ENCODE results near the gene ADRM1. TPM values are rescaled to one million over a fixed set of nuclear protein-coding genes. Genes with fewer than 3 reads are reported as not detected.

ADRM1 gene
- total RNA-seq, 1 experiment from 2014 or later, result 160 TPM

DNA sequence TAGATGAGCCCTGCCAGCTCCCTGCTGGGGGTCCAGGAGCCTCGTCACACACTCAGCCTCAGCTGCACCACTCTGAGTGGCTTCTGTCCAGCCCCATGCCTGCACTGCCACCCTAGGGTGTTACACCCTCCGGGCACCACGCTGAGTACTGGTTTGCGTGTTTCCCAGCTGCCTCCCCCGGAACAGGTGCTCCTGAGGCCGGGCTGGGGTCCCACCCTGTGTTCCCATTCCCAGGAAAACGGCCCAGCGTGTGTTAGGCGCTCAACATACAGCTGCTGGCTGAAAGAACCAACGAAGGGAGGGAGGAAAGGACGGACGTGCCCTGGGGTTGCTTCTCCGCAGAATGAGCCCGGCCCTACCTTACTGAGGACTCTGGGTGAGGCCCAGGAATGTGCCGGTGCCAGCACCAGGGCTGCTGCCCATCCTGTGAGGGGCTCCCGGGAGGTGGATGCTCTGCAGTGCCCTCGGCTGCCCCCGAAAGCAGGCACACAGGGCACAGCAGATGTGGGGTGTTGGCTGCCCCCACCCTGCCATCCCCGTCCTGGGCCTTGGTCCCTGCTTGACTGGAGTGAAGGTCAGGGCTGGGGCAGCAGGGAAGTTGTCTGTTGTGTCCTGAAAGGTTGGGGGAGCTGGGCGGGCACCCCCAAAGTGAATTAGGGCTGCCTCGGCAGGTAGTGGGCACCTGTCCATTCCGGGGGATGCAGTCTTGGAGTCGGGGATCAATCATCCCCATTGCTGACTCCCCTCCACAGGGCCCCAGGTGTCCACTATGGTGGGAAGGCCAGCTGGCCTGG lies 48.0 kb downstream of the ADRM1 start:
- Mint-ChIP-seq H3K27ac (no peak overlapping the region), H3K36me3 (peaks cover 43% of the 10 kb centered on the region), H3K9me3 (peaks cover 9% of the 10 kb centered on the region), H3K27me3 (ENCODE audit: low read depth) (no peaks in the 10 kb centered on the region), H3K4me1 (peaks cover 4% of the 10 kb centered on the region), H3K4me3 (no peak overlapping the region)
- DNase-seq (ENCODE audit: low spot score), result no peak
- POLR2A ChIA-PET, result no interaction called here
- ATAC-seq, result no peak
- no peak for TF ChIP-seq ZNF423 (CRISPR knock-in tag; IDR thresholded peaks at IDR 0.05)
- CTCF ChIA-PET, result interaction anchor here (1.0 to 3.2 kb wide), 4 partner anchors 13 to 32 kb away, joined by 3 to 14 read pairs (median 5); no protein-coding TSS in a partner anchor

- DNase-seq (ENCODE audit: low spot score) (no peak), ATAC-seq (no peak)
- H3K9me3 Mint-ChIP-seq, result peaks cover 9% of the 10 kb centered on the region
- H3K27ac Mint-ChIP-seq, result no peak overlapping the region
- peaks cover 9% of the 10 kb centered on the region for H3K4me1 Mint-ChIP-seq
- TF ChIP-seq ZNF317 (CRISPR knock-in tag; IDR thresholded peaks at IDR 0.05; ENCODE audit: borderline replicate concordance, low read depth) (no peak), FOXP1 (CRISPR knock-in tag; IDR thresholded peaks at IDR 0.05; ENCODE audit: borderline replicate concordance) (no peak), GTF2I (CRISPR knock-in tag; conservative IDR thresholded peaks at IDR 0.05) (no peak), GABPB1 (CRISPR knock-in tag; IDR thresholded peaks at IDR 0.05) (no peak), ATF1 (CRISPR knock-in tag; IDR thresholded peaks at IDR 0.05) (no peak)
- TF ChIP-seq, protein P1, sequence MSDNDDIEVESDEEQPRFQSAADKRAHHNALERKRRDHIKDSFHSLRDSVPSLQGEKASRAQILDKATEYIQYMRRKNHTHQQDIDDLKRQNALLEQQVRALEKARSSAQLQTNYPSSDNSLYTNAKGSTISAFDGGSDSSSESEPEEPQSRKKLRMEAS (CRISPR knock-in tag; IDR thresholded peaks at IDR 0.05), result no peak
- TF ChIP-seq, protein P2, sequence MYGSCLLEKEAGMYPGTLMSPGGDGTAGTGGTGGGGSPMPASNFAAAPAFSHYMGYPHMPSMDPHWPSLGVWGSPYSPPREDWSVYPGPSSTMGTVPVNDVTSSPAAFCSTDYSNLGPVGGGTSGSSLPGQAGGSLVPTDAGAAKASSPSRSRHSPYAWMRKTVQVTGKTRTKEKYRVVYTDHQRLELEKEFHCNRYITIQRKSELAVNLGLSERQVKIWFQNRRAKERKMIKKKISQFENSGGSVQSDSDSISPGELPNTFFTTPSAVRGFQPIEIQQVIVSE (CRISPR knock-in tag; IDR thresholded peaks at IDR 0.05; ENCODE audit: borderline replicate concordance), result no peak
- H3K36me3 Mint-ChIP-seq, result peaks cover 42% of the 10 kb centered on the region
- ChIA-PET POLR2A (no interaction called here), CTCF (no interaction called here)
- H3K4me3 Mint-ChIP-seq, result no peak overlapping the region
- H3K27me3 Mint-ChIP-seq (ENCODE audit: low read depth), result no peaks in the 10 kb centered on the region
Measured at GRCh38 chr20:62351469-62352401, 48.9 kb downstream of the ADRM1 start.

DNA sequence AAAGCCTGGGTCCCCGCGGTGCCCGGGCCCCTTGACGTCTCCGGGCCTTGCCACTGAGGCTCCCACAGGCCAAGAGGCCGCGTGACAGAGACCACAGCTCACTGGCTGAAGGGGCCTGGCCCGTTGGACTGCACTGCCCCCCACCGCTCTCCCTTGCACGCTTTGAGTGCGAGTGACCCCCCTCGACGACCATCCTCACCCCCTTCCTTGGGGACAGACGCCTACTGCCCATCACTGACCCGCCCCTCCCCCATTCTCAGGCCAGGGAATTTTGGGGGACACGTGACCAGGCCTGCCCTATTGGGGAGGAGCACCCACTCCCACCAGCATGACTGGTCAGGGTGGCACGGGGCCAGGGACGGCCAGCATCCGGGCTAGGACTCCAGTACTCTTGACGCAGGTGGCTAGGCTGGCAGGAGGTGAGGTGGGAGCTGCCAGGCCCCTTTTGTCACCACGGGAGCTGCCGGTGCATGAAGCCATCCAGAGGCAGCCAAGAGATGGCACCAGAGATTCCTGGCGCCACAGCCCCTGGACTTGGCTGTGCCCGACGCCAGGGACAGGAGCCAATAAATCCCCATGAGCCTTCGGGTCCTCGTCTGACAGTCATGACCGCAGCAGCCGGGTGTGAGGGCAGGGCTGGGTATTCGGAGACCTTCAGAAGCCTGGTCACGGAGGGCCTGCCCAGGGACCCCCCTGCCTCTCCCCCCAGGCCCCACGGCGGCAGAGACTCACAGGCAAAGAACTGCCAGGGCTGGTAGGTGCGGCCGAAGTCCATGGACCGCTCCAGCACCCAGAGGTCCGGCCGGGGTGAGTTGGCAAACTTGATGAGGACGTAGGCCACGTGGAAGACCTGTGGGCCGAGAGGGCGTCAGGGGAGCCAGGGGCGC lies 49.8 kb downstream of the ADRM1 start:
- Mint-ChIP-seq H3K4me3 (no peak overlapping the region), H3K27me3 (ENCODE audit: low read depth) (no peaks in the 10 kb centered on the region), H3K9me3 (peaks cover 9% of the 10 kb centered on the region), H3K36me3 (peaks cover 35% of the 10 kb centered on the region), H3K27ac (no peak overlapping the region), H3K4me1 (peaks cover 9% of the 10 kb centered on the region)
- no peak for ATAC-seq
- no peak for DNase-seq (ENCODE audit: low spot score)
- ChIA-PET POLR2A (no interaction called here), CTCF (interaction anchor here (1.0 to 1.3 kb wide), 3 partner anchors 11 to 30 kb away, joined by 3 to 4 read pairs (median 3); no protein-coding TSS in a partner anchor)
- TF ChIP-seq, protein P3, sequence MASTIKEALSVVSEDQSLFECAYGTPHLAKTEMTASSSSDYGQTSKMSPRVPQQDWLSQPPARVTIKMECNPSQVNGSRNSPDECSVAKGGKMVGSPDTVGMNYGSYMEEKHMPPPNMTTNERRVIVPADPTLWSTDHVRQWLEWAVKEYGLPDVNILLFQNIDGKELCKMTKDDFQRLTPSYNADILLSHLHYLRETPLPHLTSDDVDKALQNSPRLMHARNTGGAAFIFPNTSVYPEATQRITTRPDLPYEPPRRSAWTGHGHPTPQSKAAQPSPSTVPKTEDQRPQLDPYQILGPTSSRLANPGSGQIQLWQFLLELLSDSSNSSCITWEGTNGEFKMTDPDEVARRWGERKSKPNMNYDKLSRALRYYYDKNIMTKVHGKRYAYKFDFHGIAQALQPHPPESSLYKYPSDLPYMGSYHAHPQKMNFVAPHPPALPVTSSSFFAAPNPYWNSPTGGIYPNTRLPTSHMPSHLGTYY (CRISPR knock-in tag; IDR thresholded peaks at IDR 0.05), result no peak
- TF ChIP-seq CREB1 (CRISPR knock-in tag; IDR thresholded peaks at IDR 0.05) (no peak), MYBL2 (CRISPR knock-in tag; IDR thresholded peaks at IDR 0.05) (no peak), NFE2L1 (CRISPR knock-in tag; IDR thresholded peaks at IDR 0.05) (no peak), SMAD4 (CRISPR knock-in tag; IDR thresholded peaks at IDR 0.05) (no peak), ZBTB43 (CRISPR knock-in tag; IDR thresholded peaks at IDR 0.05) (no peak), ATF1 (CRISPR knock-in tag; IDR thresholded peaks at IDR 0.05) (no peak), SOX15 (CRISPR knock-in tag; IDR thresholded peaks at IDR 0.05) (no peak), AR (CRISPR knock-in tag; IDR thresholded peaks at IDR 0.05) (no peak)
- TF ChIP-seq, protein P4, sequence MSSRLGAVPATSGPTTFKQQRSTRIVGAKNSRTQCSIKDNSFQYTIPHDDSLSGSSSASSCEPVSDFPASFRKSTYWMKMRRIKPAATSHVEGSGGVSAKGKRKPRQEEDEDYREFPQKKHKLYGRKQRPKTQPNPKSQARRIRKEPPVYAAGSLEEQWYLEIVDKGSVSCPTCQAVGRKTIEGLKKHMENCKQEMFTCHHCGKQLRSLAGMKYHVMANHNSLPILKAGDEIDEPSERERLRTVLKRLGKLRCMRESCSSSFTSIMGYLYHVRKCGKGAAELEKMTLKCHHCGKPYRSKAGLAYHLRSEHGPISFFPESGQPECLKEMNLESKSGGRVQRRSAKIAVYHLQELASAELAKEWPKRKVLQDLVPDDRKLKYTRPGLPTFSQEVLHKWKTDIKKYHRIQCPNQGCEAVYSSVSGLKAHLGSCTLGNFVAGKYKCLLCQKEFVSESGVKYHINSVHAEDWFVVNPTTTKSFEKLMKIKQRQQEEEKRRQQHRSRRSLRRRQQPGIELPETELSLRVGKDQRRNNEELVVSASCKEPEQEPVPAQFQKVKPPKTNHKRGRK (CRISPR knock-in tag; IDR thresholded peaks at IDR 0.05; ENCODE audit: borderline replicate concordance), result no peak
- TF ChIP-seq, protein P5, sequence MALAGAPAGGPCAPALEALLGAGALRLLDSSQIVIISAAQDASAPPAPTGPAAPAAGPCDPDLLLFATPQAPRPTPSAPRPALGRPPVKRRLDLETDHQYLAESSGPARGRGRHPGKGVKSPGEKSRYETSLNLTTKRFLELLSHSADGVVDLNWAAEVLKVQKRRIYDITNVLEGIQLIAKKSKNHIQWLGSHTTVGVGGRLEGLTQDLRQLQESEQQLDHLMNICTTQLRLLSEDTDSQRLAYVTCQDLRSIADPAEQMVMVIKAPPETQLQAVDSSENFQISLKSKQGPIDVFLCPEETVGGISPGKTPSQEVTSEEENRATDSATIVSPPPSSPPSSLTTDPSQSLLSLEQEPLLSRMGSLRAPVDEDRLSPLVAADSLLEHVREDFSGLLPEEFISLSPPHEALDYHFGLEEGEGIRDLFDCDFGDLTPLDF (CRISPR knock-in tag; IDR thresholded peaks at IDR 0.05), result no peak
